Measurements from ENCODE around the gene MACROD2.

DNA sequence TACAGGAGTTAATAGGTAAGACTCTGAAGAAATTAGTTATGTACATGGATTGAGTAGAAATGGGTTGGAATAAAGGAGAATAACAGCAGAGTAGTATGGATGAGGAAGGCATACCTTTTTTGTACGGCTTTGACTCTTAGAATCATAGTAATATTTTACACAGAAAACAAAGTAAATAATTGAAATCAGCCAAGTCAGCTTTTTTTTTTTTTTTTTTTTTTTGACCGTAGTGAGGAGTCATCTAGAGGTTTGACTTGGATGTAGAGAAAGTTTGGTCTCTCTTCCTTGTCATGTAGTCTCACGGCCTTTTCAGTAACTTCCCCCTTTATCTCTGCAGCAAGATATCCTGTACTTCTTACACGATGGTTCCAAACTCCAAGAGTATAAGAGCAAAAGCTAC lies 183.2 kb downstream of the MACROD2 start:
- TF ChIP-seq, protein P1, sequence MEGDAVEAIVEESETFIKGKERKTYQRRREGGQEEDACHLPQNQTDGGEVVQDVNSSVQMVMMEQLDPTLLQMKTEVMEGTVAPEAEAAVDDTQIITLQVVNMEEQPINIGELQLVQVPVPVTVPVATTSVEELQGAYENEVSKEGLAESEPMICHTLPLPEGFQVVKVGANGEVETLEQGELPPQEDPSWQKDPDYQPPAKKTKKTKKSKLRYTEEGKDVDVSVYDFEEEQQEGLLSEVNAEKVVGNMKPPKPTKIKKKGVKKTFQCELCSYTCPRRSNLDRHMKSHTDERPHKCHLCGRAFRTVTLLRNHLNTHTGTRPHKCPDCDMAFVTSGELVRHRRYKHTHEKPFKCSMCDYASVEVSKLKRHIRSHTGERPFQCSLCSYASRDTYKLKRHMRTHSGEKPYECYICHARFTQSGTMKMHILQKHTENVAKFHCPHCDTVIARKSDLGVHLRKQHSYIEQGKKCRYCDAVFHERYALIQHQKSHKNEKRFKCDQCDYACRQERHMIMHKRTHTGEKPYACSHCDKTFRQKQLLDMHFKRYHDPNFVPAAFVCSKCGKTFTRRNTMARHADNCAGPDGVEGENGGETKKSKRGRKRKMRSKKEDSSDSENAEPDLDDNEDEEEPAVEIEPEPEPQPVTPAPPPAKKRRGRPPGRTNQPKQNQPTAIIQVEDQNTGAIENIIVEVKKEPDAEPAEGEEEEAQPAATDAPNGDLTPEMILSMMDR (IDR thresholded peaks at IDR 0.05): no peak
- no peak for TF ChIP-seq POLR2A (IDR thresholded peaks at IDR 0.05)
